GM18867 (cell line): ENCODE data around the gene EVA1B.

ENCODE experiments used
- ATAC-seq: cut with Tn5 transposase; IDR thresholded peaks from one replicate; pipeline ENCODE4 v1.9.1; 2021; ENCODE audit warnings: mild to moderate bottlenecking, moderate library complexity; ENCODE audit not compliant: unreplicated experiment

The EVA1B gene

GRCh38 chr1:36346741-36347370 is 23.4 kb upstream of the EVA1B start:
- ATAC-seq: no peak

- no peak for ATAC-seq
Observed at GRCh38 chr1:36345353-36345752, 21.9 kb upstream of the EVA1B start.

- no peak for ATAC-seq
Observed at GRCh38 chr1:36344395-36344680, 20.9 kb upstream of the EVA1B start.

- ATAC-seq: no peak
Observed at GRCh38 chr1:36343651-36344394, 20.4 kb upstream of the EVA1B start.

- no peak for ATAC-seq
Observed at GRCh38 chr1:36342426-36343185, 19.2 kb upstream of the EVA1B start.

GRCh38 chr1:36341626-36342320 is 18.3 kb upstream of the EVA1B start:
- no peak for ATAC-seq

GRCh38 chr1:36339615-36340014 is 16.2 kb upstream of the EVA1B start:
- no peak for ATAC-seq

GRCh38 chr1:36339215-36339614 is 15.8 kb upstream of the EVA1B start:
- ATAC-seq: no peak

- ATAC-seq: no peak
Observed at GRCh38 chr1:36337830-36338229, 14.4 kb upstream of the EVA1B start.

- no peak for ATAC-seq
Observed at GRCh38 chr1:36330940-36331339, 7.5 kb upstream of the EVA1B start.

GRCh38 chr1:36329817-36330216 is 6.4 kb upstream of the EVA1B start:
- ATAC-seq: no peak

GRCh38 chr1:36328713-36329112 is 5.3 kb upstream of the EVA1B start:
- no peak for ATAC-seq

GRCh38 chr1:36328088-36328480 is 4.6 kb upstream of the EVA1B start:
- ATAC-seq: no peak

GRCh38 chr1:36327421-36328087 is 4.1 kb upstream of the EVA1B start:
- ATAC-seq: no peak

GRCh38 chr1:36326499-36326898 is 3.1 kb upstream of the EVA1B start:
- no peak for ATAC-seq

- no peak for ATAC-seq
Observed at GRCh38 chr1:36324353-36324703, 883 bp upstream of the EVA1B start.

- ATAC-seq: no peak
Observed at GRCh38 chr1:36322786-36323635, 434 bp downstream of the EVA1B start.

GRCh38 chr1:36322041-36322785 is 1.2 kb downstream of the EVA1B start:
- no peak for ATAC-seq

- no peak for ATAC-seq
Observed at GRCh38 chr1:36321119-36321951, 2.1 kb downstream of the EVA1B start.
